Measurements from ENCODE around the gene FLG2.
"Not testable (repeated sequence)": the region's sequence is repeated elsewhere in the genome, so short reads cannot be mapped to it uniquely, and the experiment has no call there.

The FLG2 gene

DNA sequence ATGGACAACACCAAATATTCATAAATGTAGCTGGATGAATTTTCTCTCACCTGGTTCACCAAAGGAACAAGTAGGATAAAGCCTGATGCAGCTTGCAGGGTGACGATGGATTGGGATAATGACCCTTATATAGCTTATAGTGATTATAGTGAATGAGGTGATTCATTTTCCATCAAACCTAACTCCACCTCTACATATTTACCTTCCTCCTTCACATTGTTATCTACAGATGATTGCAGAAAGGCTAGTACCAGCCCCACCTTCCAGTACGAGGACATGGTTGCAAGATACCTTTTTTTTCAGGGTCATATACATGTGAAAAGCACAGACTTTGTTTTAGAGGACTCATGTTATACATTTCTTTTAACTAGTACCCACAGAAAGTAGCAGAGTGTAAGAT lies at the start of gene FLG2:
FLG2 (minus strand) TSS at position 101 of the 400 bp plus-strand sequence. CDS start 1,122 bp downstream, outside the sequence.
- DNase-seq, result no peak

DNA sequence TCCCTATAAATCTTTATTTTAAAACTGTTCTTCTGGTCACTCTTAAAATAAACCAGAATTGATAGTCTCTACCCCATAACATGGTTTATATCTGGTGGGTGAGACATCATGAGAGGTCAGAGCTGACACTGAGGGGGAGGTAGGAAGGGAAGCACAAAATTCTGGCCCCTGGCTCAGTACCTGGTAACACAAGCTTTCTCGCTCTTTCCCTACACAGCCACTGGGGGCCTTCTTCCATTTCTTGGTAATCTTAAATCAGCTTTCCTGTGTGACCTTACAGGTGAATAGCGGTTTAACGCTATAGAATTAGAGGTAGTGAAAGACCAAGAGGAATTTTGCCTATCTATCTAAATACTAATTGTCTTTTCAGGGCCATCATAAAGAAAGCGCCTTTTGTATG lies 48.9 kb upstream of the FLG2 start:
- no peak for DNase-seq

DNA sequence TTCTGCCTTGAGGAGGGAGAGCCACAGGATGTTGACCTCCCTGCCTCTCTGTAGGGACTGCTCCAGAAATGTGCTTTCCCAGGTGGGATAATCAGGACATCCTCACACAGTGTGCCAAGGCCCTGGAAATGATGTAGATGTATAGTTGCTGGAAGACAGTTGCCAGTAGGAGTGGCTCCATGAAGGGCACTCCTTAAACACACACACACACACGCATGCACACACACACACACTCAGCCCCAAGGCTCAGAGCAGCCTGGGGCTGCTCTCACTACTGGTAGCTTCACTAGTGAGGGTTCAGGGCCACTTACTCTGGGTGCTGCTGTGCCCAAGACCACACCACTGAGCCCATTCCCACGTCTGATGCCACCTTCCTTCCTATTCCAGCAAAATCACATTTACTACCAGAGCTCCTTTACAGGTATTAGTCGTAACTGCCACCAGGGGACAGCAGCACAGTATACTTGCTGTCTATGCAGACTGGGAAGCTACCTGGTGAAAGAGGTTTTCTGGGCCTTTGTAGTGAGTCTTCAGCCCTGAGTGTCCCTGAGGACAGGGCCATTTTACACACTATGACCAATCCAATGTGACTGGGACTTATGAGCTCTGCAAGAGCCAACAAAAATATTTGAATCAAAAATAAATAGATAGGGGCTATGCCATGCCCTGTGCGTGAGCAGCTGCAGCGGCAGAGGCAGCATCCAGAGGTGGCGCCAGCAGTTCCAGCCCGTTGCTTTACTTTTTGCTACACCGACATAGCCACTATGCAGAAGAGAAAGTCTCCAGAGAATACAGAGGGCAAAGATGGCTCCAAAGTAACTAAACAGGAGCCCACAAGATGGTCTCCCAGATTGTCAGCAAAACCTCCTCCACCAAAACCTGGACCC lies 39.2 kb upstream of the FLG2 start:
- peak; percentile 2 for DNase-seq

DNA sequence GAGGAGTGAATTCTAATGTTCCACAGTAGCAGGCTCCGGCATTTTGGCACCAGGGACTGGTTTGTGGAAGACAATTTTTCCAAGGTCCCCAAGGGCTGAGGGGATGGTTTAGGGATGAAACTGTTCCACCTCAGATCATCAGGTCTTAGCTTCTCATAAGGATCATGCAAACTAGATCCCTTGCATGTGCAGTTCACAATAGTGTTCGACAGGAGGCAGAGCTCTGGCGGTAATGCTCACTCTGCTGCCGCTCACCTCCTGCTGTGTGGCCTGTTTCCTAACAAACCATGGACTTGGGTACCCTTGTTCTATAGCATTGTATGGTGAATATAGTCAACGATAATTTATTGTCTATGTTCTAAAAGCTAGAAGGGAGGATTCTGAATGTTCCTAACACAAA lies 37.7 kb upstream of the FLG2 start:
- DNase-seq, result no peak

DNA sequence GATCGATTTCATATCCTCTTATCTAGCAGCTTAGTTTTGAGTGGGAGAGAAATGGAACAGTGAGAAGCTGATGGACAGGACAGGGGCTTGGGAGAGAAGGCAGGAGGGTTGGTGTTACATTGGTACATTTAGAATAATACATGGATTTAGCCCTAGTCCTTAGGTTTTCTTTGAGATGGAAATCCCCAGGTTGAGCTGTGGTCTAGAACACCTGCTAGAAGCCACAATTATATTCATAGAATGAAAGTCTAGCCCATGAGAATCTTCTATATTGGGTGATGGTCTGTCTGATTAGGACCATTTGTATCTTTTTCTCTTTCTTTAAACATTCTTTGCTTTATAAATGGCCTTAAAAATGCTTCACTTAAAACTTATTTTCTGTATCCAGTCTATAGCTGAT lies 34.3 kb upstream of the FLG2 start:
- DNase-seq, result no peak

- no peak for DNase-seq
Measured at GRCh38 chr1:152392909-152393308, 33.1 kb upstream of the FLG2 start.

GRCh38 chr1:152388889-152389288 lies 29.1 kb upstream of the FLG2 start:
- no peak for DNase-seq

DNA sequence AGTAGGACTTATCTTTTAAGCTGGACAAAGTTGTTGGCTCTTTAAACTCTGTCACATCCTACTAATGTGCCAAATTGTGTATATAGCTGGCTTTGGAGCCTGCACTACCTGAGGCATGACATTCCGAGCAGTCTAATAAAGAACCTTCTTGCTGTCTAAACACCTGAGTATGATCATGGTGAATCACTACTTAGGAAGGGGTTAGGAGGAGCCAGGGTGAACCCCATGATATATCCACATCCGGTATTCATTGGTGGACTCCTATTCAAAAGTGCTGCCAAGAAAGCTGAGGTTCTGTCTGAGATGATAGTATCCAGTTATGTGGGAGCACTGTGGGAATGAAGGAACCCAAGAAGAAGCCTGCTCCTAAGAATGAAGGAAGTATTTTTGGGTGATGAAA lies 27.1 kb upstream of the FLG2 start:
- DNase-seq, result no peak

GRCh38 chr1:152380932-152381331 lies 21.1 kb upstream of the FLG2 start:
- DNase-seq, result no peak

DNA sequence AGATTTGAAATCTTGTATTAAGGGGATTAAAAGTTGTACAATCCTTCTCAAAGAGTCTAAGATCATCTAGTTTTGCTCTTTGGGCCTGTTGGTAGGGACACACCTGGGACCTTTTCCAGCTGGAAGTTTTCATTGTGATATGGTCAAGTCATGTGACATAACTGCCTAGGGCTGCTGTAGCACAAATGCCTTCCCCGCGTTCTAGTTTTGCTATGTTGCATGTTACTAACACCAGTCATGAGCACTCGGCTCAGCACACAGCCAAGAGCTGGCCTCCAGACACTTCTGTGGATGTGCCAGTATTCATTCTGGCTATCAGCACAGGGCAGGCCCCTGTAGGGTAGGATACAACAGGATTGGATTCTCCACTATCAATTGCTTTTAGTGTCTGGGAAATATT lies 14.6 kb upstream of the FLG2 start:
- no peak for DNase-seq

- DNase-seq, result no peak
Measured at GRCh38 chr1:152372672-152373071, 12.9 kb upstream of the FLG2 start.

GRCh38 chr1:152367436-152367835 lies 7.6 kb upstream of the FLG2 start:
- DNase-seq, result no peak

GRCh38 chr1:152356736-152357135 lies 3.1 kb downstream of the FLG2 start:
- DNase-seq, result no peak

DNA sequence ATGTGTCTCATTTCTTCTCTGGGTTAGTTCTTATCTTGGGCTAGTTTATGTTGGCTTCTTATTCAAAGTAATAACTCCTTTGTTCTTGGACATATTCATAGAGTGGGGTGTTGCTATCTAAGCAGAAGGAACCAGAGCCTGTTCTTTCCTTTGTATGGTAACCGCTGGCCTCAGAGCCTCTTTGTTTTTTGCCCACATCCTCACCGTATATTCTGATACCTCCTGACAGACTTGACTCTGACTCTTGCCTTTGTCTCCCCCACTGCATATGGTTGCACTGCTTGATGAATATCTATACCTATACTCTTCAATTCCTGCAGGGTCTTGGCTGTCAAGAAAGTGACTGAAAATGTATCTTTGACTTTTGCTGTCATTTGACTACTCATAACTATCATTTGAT lies 10.2 kb downstream of the FLG2 start:
- DNase-seq, result no peak

DNA sequence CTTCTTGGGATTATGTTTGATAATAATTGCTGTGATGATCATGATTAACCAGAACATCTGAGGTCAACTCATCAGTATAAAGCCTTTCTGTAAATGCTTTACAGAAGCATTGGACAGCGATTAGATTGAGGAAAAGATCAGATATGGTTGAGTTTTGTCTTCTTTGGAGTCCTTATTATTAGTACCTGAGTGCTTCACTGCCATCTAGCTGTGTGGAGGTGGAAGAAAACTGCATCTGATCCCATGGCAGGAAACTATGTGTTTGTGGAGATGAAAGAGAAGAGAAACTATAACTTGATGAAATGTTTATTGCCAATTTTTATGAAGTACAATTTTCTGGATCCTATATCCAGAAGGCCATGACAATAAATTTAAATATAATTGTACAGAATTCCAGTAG lies 11.4 kb downstream of the FLG2 start:
- DNase-seq, result no peak

DNA sequence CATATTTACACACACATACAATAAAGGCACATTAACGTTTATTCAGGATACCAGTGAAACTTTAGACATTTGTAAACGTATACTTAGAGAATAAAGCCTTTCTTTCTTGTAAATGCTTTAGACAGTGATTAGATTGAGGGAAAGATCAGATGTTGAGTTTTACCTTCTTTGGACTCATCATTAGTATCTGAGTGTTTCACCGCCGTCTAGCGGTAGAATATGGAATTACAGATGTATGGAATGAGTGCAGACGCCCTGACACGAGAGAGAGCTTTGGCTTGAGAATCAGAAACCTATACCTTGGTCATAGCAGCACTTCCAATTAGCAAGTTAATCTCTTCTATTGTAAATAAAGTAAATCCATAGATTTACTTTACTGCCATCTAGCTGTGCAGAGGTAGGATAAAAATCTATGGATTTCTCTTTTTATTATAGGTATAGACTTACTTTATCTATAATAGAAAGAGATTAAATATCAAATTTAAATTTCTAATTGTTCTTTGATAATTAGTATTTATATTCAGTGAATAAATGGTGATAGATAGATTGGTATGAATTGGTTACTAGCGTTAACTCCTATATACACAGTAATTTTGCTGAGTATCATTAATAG lies 12.6 kb downstream of the FLG2 start:
- DNase-seq, result peak; percentile 88

DNA sequence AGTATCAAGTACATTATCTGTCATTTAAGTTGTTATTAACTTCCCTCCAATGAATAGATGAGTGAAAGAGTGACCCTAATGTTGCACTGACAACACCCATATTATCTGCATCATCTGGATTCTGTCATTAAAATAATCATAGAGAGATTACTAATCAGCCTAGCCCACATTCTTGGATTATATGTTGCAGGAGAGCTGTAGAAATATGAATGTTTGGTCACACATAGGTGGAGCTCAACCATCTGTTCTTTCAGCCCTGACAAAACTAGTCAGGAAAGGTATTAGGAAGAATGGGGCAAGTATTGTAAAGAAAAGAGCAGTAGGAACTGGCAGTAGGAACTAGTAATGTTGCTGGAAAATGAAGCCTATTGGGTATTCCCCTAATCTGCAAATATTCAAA lies 15.4 kb downstream of the FLG2 start:
- DNase-seq, result no peak

DNA sequence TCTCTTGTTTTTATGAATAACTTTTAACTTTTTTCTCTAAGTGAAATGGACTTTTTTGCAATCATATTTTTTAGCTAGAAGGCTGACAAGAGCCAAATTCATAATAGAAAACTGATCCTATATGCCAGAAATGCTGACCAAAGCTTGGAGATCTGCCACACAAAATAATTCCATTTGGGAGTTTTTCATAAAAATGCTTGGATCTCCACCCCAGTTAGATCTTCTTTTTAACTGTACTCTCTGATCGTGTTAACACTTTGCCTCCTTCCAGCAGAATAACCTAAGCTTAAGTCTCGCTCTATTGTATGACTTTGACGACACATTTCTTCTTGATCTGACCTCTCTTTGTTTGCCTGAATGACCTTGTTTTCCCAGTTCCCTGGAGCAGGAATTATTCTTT lies 16.8 kb downstream of the FLG2 start:
- DNase-seq, result peak; percentile 67

- DNase-seq, result no peak
Measured at GRCh38 chr1:152335399-152335798, 24.4 kb downstream of the FLG2 start.

- DNase-seq, result peak; percentile 75
Measured at GRCh38 chr1:152328801-152329391, 30.9 kb downstream of the FLG2 start.

DNA sequence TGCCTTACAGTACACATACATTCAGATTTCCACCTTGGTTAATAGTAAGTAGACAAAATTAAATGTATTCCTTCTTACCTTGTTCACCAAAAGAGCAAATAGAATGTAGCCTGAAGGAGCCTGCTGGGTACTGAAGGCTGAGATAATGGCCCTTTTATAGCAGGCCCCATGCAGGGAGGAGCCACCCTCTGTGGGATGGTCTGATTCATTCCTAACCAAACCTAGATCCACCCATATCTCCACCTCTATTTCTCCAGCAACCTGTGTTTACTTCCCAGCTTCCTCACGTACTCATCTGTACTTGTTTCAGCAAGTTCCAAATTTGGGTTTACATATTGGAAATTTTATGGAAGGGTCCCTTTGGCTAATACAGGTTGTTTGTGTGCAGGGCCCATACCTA lies 34.7 kb downstream of the FLG2 start, which contains the start of gene FLG:
FLG (minus strand) TSS at position 129 of the 400 bp plus-strand sequence. CDS start 9,783 bp downstream, outside the sequence.
- DNase-seq, result no peak

DNA sequence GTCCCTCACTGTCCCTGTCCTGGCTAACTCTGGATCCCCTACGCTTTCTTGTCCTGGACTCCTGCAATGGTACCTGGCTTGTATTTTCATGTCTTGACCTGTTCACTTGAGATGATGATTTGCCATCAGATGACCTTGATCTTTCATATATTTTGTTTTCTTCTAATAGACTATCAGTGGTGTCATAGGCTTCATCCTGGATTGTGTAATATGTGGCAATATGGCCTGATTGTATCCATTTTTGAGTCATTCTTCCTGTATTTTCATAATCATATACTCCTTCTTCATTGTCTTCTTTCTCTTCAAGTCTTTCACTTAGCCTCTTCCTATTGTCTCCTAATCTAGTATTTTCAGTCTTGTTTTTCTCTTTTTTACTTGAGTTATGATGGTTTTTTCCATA lies 45.8 kb downstream of the FLG2 start:
- DNase-seq, result no peak

- DNase-seq, result no peak
Measured at GRCh38 chr1:152313319-152313801, 46.4 kb downstream of the FLG2 start.

GRCh38 chr1:152312169-152312568 lies 47.6 kb downstream of the FLG2 start:
- not testable (repeated sequence) for DNase-seq

Measured in eye (tissue), 1 donor.